ENCODE measurements around the gene PIP4K2C.
"Not testable (repeated sequence)": the region's sequence is repeated elsewhere in the genome, so short reads cannot be mapped to it uniquely, and the experiment has no call there.

PIP4K2C gene

GRCh38 chr12:57560516-57560915 lies 30.5 kb upstream of the PIP4K2C start:
- no peak for DNase-seq

- not testable (repeated sequence) for DNase-seq
These were observed 29.9 kb upstream of the PIP4K2C start for GRCh38 chr12:57561117-57561516.

- DNase-seq: no peak
These were observed 27.6 kb upstream of the PIP4K2C start for GRCh38 chr12:57563358-57563757.

GRCh38 chr12:57564178-57564740 lies 26.7 kb upstream of the PIP4K2C start:
- DNase-seq: no peak

GRCh38 chr12:57568838-57569237 lies 22.2 kb upstream of the PIP4K2C start:
- no peak for DNase-seq

- DNase-seq: no peak
These were observed 21.1 kb upstream of the PIP4K2C start for GRCh38 chr12:57569858-57570257.

GRCh38 chr12:57570438-57570837 lies 20.6 kb upstream of the PIP4K2C start:
- DNase-seq: not testable (repeated sequence)

- no peak for DNase-seq
These were observed 18.8 kb upstream of the PIP4K2C start for GRCh38 chr12:57571926-57572762.

GRCh38 chr12:57574795-57575194 lies 16.2 kb upstream of the PIP4K2C start:
- DNase-seq: no peak

GRCh38 chr12:57575771-57576612 lies 15.0 kb upstream of the PIP4K2C start:
- no peak for DNase-seq

GRCh38 chr12:57576613-57577160 lies 14.3 kb upstream of the PIP4K2C start:
- DNase-seq: no peak

- no peak for DNase-seq
These were observed 12.8 kb upstream of the PIP4K2C start for GRCh38 chr12:57577981-57578758.

GRCh38 chr12:57579011-57579410 lies 12.0 kb upstream of the PIP4K2C start:
- no peak for DNase-seq

GRCh38 chr12:57579677-57580465 lies 11.1 kb upstream of the PIP4K2C start:
- no peak for DNase-seq

- DNase-seq: no peak
These were observed 10.6 kb upstream of the PIP4K2C start for GRCh38 chr12:57580466-57580795.

- DNase-seq: no peak
These were observed 9.2 kb upstream of the PIP4K2C start for GRCh38 chr12:57581802-57582201.

- DNase-seq: no peak
These were observed 8.6 kb upstream of the PIP4K2C start for GRCh38 chr12:57582440-57582839.

- DNase-seq: peak; percentile 49
These were observed 7.8 kb upstream of the PIP4K2C start for GRCh38 chr12:57583008-57583831.

GRCh38 chr12:57584050-57584449 lies 6.9 kb upstream of the PIP4K2C start:
- DNase-seq: no peak

- DNase-seq: no peak
These were observed 6.3 kb upstream of the PIP4K2C start for GRCh38 chr12:57584690-57585089.

- no peak for DNase-seq
These were observed 5.8 kb upstream of the PIP4K2C start for GRCh38 chr12:57585156-57585555.
